CD4-positive, alpha-beta T cell treated with Interleukin-21 for 1 hour (primary cell): Measurements from ENCODE around the gene CHAC1.

Experiments
- DNase-seq: peaks from one replicate; pipeline ENCODE4 v3.0.0-alpha.2; 2020

CHAC1 gene

GRCh38 chr15:40990789-40991188, 37.5 kb downstream of the CHAC1 start:
- DNase-seq: no peak

DNA sequence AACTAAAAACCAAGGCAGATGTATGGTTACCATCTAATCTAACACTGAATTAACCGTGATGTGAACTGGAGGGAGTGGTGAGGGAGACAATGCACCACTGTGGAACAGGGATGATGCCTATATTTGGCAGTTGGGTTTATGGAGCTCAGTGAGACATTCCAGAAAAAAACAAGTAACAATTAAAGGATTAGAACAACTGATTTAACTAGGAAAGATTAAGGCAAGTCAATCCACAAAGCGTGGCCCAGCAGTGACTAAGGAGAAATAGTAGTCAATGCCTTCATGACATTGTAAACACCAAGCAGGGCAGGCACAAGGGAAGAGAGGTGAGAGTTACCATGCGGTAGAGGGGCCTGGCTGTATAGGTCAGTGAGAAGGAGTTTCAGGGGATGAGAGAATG, 38.1 kb downstream of the CHAC1 start:
- DNase-seq: no peak

GRCh38 chr15:40992241-40992741, 39.0 kb downstream of the CHAC1 start:
- DNase-seq: no peak

DNA sequence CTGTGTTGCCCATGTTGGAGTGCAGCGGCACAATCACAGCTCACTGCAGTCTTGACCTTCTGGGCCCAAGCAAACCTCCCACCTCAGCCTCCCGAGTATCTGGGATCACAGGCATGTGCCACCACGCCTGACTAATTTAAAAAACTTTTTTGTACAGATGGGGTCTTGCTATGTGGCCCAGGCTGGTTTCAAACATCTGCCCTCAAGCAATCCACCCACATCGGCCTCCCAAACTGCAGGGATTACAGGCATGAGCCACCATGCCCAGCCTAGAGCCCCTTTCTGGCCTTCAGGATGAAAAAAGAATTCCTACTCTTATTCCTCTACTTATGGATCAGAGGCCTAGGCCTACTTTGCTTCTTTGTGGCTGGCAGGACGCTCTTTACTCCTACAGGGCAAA, 39.6 kb downstream of the CHAC1 start:
- no peak for DNase-seq

DNA sequence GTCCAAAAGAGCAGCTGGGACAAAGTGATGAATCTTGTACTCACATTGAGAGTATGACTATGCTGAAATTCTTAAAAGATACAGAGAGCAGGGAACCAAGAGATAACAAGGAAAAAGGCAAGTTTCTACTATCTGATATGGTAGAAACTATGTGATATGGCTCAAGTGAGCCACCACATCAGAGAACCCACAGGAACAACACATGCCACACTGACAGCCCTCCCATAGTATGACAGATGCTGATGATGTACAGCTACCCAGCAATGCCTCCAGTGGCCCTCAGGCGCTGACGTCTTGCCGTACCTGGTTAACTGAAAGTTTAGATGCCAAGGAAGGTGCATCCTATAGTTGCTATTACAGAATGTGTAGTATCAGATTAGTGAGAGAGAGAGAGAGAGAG, 42.4 kb downstream of the CHAC1 start:
- no peak for DNase-seq

- DNase-seq: no peak
These were observed 45.9 kb downstream of the CHAC1 start for GRCh38 chr15:40999190-40999589.

GRCh38 chr15:41001524-41002214, 48.4 kb downstream of the CHAC1 start:
- no peak for DNase-seq

GRCh38 chr15:41004490-41004889, 51.2 kb downstream of the CHAC1 start:
- DNase-seq: no peak
